Stimulated activated CD4-positive, alpha-beta T cell treated with anti-CD3 and anti-CD28 coated beads, TNF-alpha, amount 100 ng/mL, for 1 hour (primary cell): ENCODE data around the gene TIAM1.

Experiments
- DNase-seq, 3 donors: peaks; one replicate each; pipeline ENCODE4 v3.0.0-alpha.2; 2020; ENCODE audit warnings: low read depth in 3 of 3, low spot score in 1 of 3

TIAM1 gene

GRCh38 chr21:31182231-31183140, 161.6 kb downstream of the TIAM1 start:
- DNase-seq, result peak; percentile 33 to 48 (median 36)

GRCh38 chr21:31181082-31181750, 162.8 kb downstream of the TIAM1 start:
- no peak for DNase-seq

- DNase-seq, result no peak
These were observed 163.6 kb downstream of the TIAM1 start for GRCh38 chr21:31180256-31181081.

- DNase-seq, result no peak
These were observed 167.3 kb downstream of the TIAM1 start for GRCh38 chr21:31176725-31177124.

- DNase-seq, result no peak
These were observed 167.9 kb downstream of the TIAM1 start for GRCh38 chr21:31176080-31176551.

GRCh38 chr21:31173881-31174555, 170.0 kb downstream of the TIAM1 start:
- DNase-seq, result peak in 1 of 3 donors; percentile 39

GRCh38 chr21:31172328-31172727, 171.7 kb downstream of the TIAM1 start:
- no peak for DNase-seq

GRCh38 chr21:31164713-31165694, 179.1 kb downstream of the TIAM1 start:
- no peak for DNase-seq

GRCh38 chr21:31162827-31163226, 181.2 kb downstream of the TIAM1 start:
- no peak for DNase-seq

GRCh38 chr21:31162079-31162699, 181.9 kb downstream of the TIAM1 start:
- DNase-seq, result no peak

GRCh38 chr21:31161157-31161556, 182.9 kb downstream of the TIAM1 start:
- DNase-seq, result no peak

GRCh38 chr21:31159808-31160207, 184.3 kb downstream of the TIAM1 start:
- no peak for DNase-seq

GRCh38 chr21:31158789-31159581, 185.1 kb downstream of the TIAM1 start:
- DNase-seq, result no peak

GRCh38 chr21:31157756-31158155, 186.3 kb downstream of the TIAM1 start:
- no peak for DNase-seq

- DNase-seq, result no peak
These were observed 187.4 kb downstream of the TIAM1 start for GRCh38 chr21:31156662-31157061.

GRCh38 chr21:31156169-31156568, 187.9 kb downstream of the TIAM1 start:
- DNase-seq, result no peak

GRCh38 chr21:31151156-31152045, 192.7 kb downstream of the TIAM1 start:
- DNase-seq, result no peak
